Kidney glomerular epithelial cell (primary cell): ENCODE measurements around the gene WFDC2.

Experiments
- DNase-seq: peaks from one replicate; lab custom pipeline; 2025; lab: John Stamatoyannopoulos, UW

WFDC2 gene

DNA sequence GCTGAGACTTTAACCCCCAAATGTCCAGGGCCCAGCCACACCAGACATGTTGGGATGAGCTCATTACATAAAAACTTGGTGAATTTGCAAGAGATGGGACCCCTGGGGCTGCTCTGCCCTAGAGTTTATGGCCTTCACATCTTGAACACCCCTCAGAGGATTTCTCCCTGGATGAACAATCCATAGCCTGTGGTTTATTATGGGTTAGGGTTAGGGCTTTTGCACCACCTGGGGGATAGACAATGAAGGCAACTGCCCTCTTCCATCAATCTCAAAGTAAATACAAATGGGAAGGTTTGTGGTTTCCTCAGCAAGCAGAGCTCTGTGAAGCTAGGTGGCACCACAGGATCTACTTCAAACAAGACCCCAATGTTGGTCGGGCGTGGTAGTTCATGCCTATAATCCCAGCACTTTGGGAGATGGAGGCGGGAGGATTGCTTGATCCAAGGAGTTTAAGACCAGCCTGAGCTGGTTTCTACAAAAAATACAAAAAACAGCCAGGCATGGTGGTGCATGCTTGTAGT, 28.5 kb downstream of the WFDC2 start:
- no peak for DNase-seq

DNA sequence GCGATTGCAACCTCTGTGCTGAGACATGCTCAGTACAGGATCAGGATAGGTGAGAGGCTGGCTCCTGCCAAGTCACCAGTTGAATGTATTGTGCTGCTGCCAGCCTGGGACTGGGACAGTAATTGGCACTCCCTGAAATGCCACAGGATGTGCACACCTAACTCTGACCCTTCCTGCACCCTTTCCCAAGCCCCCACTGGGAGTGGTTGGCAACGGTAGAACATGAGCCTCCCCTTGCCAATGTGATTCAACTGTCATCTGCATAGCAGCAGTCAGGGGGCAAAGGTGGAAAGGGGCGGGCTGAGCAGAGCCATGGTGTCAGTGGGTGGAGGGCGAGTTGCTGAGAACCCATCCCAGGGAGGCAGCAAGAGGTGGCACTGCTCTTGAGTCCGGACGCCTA, 30.5 kb downstream of the WFDC2 start:
- DNase-seq, result no peak

DNA sequence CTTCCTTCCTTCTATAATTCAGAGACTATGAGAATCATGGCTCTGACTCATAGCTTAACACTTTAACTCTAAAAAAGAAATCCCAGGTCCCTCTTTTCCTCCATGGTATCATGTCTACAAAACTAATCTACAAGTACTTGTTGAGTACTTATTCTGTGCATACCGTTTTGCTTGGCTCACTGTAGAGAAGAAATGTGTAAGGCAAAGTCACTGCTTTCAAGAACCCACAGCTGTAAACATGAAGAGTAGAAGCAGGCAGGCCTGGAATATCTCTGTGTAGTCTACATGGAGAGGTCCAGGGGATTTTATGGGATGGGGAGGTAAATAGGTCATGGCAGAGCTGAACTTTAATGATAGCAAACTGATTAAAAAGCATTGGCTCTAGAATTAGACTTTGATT, 32.0 kb downstream of the WFDC2 start:
- DNase-seq, result no peak

DNA sequence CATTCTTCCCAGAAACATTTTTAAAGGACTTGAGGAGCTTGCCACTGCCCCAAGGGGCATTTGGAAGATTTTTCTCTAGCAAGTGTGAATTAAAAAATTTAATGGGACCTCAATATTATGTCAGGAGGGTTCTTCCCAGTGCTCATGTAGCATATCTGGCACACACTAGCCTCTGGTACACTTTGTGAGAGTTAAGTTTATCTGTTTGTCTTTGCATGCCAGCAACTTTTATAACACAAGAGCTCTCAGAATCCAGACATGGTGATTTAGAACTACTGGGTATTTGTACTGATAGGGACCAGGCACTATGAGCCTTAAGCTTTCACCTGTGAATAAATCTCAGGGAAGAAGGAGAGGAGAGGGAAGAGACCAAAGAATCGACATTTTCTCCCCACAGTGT, 33.0 kb downstream of the WFDC2 start:
- no peak for DNase-seq

DNA sequence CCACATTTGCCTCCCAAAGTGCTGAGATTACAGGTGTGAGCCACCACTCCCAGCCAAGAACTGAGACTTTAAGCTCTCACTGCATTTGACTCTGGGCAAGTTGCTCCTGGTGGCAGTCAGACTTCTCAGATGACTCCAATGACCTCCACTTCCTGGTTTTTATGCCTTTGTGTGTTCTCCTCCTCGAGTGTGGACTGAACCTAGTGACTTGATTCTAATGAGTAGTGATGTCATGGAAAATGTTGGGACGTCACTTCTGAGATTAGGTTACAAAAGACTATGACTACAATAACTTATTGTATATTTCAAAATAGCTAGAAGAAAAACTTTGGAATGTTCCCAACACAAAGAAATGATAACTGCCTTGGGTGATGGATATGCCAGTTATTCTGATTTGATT, 33.9 kb downstream of the WFDC2 start:
- no peak for DNase-seq

DNA sequence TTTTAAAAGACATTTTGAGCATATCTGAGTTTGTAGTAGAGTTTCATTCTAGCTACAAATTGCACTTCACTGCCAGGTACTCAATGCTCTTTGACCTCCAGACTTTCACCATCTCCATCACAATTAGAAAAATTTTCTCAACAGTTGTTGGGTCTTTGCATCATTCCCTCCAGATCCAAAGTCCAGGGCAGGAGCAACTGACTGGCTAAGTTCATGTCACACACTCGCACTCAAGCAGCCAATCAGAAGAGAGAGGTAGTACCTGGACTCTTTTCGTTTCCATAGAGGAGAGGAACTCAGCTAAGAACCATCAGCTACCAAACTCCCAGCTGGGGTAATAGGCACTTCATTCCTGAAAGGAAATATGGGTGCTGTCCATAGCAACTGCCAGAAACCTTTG, 36.8 kb downstream of the WFDC2 start:
- DNase-seq, result no peak

DNA sequence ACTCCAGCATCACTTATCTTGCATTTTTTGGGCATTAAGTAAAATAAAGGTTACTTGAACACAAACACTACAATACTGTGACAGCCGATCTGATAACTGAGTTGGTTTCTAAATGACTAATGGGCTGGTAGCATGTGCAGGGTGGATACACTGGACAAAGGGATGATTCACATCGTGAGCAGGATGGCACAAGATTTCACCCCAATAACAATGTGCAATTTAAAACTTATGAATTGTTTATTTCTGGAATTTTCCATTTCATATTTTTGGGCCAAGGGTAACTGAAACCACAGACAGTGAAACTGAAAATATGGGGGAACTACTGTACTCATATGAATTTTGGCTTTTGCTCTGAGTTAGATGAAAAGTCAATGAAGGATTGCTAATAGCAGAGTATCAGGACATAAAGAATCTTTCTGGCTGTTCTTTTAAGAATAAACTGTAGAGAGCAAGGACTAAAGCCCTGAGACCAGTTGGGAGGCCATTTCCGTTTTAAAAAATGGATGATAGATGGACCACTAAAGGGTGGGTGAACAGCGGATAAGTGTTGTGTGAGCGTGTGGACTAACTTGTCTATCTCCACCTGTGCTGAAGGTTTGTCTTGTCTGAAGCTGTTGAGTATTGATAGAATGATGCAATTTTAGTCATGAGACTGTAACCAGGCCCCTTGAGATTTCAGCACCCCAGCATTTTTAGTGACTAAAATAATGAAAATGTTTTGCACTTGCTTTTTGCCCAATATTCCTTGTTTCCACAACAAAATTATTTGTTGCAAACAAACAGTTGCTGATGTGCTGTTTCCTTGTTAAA, 37.7 kb downstream of the WFDC2 start:
- DNase-seq, result no peak

DNA sequence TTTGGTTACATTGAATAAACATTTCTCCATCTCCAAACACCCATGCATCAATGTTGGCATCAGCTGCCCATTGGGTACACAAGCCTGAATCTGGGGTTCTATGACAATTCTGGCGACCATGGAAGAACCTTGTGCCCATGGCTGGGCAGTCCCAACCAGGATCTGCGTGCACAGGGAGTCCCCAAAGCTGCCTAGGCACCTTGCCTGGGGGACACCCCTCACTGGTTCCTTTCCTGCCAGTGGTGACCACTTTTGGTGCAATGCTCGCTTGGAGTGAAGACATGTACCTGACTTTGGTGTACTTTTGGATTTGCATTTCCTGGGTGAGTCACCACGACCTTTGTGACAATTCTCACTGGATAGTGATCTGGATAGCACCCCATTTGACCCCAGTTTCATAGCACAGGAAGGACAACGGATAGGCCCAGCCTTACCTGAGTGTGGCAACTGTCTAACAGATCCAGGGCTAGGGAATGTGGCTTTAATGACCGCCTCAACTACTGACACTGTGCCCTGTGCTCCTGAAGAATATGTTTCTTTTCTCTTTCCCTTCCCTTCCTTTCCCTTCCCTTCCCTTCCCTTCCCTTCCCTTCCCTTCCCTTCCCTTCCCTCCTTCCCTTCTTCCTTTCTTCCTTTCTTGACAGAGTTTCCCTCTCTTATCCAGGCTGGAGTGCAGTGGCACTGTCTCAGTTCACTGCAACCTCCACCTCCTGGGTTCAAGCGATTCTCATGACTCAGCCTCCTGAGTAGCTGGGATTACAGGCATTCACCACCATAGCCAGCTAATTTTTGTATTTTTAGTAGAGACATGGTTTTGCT, 38.7 kb downstream of the WFDC2 start:
- DNase-seq, result no peak

DNA sequence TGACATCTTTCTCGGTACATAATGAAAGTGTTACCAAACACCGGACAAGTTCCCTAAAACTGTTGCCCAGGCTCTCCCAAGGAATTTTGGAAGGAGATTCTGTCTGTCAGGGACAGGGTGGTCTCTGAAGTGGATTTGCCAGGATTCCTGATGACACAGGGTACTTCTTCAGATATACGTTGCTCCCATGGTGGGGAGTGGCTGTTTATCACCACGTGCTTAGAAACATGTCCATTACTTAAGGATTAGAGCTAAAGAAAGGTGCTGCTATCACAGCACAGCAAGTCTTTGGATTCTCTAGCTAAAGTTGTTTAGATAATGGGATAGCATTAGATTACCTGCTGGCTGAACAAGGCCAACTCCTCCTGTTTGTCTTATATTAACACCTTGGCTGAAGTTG, 39.5 kb downstream of the WFDC2 start:
- DNase-seq, result no peak

DNA sequence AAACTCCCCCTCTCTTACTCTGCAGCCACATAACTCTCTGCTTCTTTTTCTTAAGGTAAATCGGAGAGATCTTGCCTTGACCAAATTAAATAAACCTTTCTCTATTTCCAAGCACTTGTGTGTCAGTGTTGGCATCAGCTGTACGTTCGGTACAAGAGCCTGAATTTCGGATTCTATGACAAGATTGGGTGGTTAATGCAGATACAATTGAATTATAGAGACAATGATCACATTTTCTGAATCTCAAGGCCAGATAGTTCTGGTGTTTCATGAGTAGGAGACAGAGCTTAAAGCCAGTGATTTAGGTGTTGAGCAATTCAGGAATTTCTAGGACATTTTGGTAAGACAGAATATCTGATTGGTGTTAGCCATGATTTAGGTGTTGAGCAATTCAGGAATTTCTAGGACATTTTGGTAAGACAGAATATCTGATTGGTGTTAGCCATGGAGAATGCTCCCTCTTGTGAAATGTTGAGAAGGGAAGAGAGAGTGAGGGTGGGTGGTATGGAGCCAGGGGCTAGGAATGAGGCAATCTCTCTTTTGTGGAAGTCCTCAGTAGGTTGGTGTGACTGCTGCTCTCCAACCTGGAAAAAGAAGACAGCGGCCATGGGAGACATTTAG, 40.8 kb downstream of the WFDC2 start:
- DNase-seq, result no peak

DNA sequence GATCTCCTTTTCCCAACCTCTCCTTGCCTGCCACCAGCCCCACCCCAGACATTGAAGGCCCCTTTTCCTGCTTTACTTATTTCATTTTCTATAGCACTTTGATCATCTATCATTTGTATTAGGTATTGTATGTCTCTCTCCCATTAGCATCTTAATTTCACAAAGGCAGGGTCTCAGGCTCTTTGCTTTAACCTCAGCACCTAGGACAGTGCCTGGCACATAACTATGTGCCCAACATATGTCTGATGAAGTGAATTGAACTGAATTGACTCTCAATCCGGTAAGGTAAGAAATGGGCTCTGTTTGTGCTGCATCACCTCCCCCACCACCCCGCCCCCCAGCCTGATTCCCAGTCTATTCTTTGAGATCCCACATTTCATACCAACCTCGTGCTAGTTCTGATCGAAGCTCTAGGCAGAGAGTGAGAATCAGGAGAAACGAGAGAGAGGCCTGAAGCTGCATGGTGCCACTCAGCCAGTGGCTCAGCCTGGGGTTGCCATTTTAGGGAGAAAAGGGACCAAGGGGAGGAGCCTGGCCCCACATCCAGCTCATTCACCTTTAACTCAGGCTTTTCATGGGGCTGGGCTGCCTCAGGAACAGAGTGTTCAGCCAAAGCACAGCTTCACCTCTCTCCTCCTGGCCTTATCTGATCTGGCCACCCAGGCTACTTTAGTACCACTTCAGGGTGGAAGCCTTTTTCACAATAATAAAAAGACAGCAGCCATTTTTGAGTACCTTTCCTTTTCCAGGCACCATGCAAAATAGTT, 45.8 kb downstream of the WFDC2 start, which contains the start of gene SPINT3:
Gene SPINT3 (minus strand): TSS at position 476 of the 767 bp plus-strand sequence. CDS start 14 bp downstream, at position 462.
- DNase-seq, result no peak

DNA sequence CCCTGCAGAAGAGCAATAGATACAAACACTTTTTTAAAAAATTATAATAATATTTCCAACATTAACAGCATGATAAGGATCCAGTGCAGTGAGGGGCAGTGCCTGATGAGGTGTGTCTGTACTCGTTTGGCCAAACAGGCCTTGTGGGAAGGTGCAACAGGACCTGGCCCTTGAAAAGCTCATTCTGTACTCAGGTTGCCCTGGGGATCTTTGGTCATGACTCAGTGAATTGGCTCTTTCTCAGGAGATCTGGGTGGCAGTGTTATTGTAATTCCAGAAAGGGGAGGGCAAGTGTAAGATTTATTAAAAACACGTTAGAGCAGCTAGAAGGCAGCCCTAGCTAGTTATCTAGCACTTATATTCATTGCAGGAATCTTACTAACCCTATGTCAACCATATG, 48.7 kb downstream of the WFDC2 start:
- DNase-seq, result peak; percentile 39

DNA sequence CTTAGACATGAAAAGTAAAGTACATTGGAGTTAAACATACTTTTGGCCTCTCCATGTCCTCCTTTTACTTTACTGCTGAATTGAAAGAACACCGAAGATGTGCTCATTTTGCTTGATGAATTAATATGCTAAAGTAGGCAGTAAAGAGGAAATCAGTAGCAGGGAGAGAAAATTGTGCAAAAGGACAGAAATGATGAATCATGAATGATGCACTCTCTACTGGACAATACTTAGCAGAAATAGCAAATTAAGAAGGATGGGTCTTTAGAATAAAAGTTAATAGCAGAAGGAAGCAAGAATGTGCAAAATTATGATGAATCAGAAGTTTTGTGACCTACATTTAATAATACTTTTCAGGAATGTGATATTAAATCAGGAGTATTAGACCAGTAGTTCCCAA, 54.3 kb downstream of the WFDC2 start:
- no peak for DNase-seq

DNA sequence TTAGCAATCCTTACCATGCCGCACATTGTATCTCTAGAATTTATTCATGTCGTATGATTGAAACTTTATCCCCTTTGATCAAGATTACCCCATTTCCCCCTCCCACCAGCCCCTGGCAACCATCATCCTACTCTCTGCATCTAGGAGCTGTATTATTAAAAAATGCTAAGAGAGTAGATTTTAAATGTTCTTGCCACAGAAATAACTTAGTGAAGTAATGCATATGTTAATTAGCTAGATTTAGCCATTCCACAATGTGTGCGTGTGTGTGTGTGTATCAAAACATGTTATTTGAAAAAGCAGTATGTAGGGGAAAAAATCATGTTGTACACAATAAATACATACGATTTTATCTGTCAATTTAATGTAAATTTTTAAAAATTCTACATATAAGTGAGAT, 57.7 kb downstream of the WFDC2 start:
- no peak for DNase-seq
